Measurements from ENCODE around the gene RGS7. TPM values are rescaled to one million over a fixed set of nuclear protein-coding genes. Genes with fewer than 3 reads are reported as not detected.

Gene RGS7
- total RNA-seq, 1 donor = 0.36 TPM

DNA sequence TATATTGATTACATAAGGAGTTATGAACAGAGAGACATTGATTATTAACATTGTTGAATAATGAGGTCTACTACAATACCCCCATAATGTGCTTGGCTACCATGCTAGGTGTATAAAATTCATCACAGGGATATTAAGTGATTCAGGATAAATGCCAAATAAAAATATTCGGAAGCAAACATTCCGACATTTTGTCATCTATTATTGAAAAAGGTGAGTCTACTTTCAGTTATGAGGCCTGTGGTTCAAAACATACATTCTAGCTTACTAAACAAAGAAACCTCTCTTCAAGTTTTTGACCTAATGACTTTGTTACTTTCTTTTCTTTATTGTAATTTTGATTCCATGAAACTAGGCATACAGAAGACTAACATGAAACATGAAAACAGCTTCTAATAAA is 554.7 kb downstream of the RGS7 start:
- Histone ChIP-seq H3K4me3 (ENCODE audit: insufficient read depth, low read length) (no peak overlapping the region), H3K27ac (ENCODE audit: low read depth, low read length) (peak overlapping the region; percentile 21), H3K27me3 (ENCODE audit: insufficient read depth, low read length) (no peaks in the 10 kb centered on the region), H3K79me2 (ENCODE audit: insufficient read depth, low read length) (no peaks in the 10 kb centered on the region), H4K20me1 (ENCODE audit: insufficient read depth, low read length) (no peaks in the 10 kb centered on the region), H3K4me1 (ENCODE audit: insufficient read depth, low read length) (peaks cover 9% of the 10 kb centered on the region), H3K9me3 (ENCODE audit: low read depth, low read length) (no peaks in the 10 kb centered on the region), H2AFZ (ENCODE audit: low read length) (no peak overlapping the region), H3K4me2 (ENCODE audit: insufficient read depth, low read length) (no peak overlapping the region), H3K36me3 (ENCODE audit: insufficient read depth, low read length) (no peaks in the 10 kb centered on the region)
- TF ChIP-seq, protein P1, sequence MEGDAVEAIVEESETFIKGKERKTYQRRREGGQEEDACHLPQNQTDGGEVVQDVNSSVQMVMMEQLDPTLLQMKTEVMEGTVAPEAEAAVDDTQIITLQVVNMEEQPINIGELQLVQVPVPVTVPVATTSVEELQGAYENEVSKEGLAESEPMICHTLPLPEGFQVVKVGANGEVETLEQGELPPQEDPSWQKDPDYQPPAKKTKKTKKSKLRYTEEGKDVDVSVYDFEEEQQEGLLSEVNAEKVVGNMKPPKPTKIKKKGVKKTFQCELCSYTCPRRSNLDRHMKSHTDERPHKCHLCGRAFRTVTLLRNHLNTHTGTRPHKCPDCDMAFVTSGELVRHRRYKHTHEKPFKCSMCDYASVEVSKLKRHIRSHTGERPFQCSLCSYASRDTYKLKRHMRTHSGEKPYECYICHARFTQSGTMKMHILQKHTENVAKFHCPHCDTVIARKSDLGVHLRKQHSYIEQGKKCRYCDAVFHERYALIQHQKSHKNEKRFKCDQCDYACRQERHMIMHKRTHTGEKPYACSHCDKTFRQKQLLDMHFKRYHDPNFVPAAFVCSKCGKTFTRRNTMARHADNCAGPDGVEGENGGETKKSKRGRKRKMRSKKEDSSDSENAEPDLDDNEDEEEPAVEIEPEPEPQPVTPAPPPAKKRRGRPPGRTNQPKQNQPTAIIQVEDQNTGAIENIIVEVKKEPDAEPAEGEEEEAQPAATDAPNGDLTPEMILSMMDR (IDR thresholded peaks at IDR 0.05; ENCODE audit: extremely low read depth, low read depth, low read length) = no peak
- no peak for DNase-seq (ENCODE audit: insufficient read length, low spot score, missing footprints)

DNA sequence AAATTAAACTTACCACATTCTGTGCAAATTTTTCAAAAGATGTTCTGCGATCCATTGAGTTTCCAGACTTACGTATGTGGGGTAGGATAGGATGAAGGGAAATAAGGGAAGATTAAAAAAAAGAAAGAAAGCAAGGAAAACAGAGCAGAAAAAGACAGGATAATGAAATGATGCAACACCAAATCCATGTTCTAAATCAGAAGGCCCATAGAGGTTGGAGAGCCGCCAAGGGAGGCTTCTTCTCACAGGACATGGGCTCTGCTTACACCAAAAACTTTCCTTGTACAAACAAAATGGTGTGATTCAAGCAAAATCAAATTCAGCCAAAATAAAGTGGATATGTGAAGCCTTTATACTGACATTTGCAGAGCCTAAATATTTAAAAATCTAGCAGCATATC is 555.6 kb downstream of the RGS7 start:
- H3K4me3 ChIP-seq (ENCODE audit: insufficient read depth, low read length) = no peak overlapping the region
- H3K4me1 ChIP-seq (ENCODE audit: insufficient read depth, low read length) = peaks cover 9% of the 10 kb centered on the region
- no peak overlapping the region for H2AFZ ChIP-seq (ENCODE audit: low read length)
- H3K79me2 ChIP-seq (ENCODE audit: insufficient read depth, low read length) = no peaks in the 10 kb centered on the region
- no peak overlapping the region for H3K4me2 ChIP-seq (ENCODE audit: insufficient read depth, low read length)
- H3K36me3 ChIP-seq (ENCODE audit: insufficient read depth, low read length) = no peaks in the 10 kb centered on the region
- TF ChIP-seq, protein P1 (IDR thresholded peaks at IDR 0.05; ENCODE audit: extremely low read depth, low read depth, low read length) = no peak
- no peaks in the 10 kb centered on the region for H3K9me3 ChIP-seq (ENCODE audit: low read depth, low read length)
- no peaks in the 10 kb centered on the region for H4K20me1 ChIP-seq (ENCODE audit: insufficient read depth, low read length)
- no peak overlapping the region for H3K27ac ChIP-seq (ENCODE audit: low read depth, low read length)
- DNase-seq (ENCODE audit: insufficient read length, low spot score, missing footprints) = no peak
- H3K27me3 ChIP-seq (ENCODE audit: insufficient read depth, low read length) = no peaks in the 10 kb centered on the region

DNA sequence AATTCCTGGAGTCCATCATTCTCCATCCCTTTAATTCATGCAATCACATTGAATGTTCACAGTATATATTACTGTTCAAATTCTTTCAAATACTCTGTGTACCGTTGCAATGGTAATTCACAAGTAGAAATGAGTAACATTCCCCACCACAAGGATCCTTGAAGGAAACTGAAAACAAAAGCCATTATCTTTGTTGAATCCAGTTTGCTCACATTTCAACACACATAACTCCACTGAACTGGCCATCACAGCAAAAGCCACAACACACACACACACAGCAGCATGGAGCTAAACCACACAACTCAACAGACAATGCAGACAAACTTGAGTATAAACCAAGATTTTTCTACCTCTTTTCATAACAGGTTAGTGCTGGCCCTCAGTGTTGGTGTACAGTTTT is 556.7 kb downstream of the RGS7 start:
- no peaks in the 10 kb centered on the region for H3K9me3 ChIP-seq (ENCODE audit: low read depth, low read length)
- H3K27me3 ChIP-seq (ENCODE audit: insufficient read depth, low read length) = no peaks in the 10 kb centered on the region
- H3K79me2 ChIP-seq (ENCODE audit: insufficient read depth, low read length) = no peaks in the 10 kb centered on the region
- peaks cover 9% of the 10 kb centered on the region for H3K4me1 ChIP-seq (ENCODE audit: insufficient read depth, low read length)
- H3K4me3 ChIP-seq (ENCODE audit: insufficient read depth, low read length) = no peak overlapping the region
- no peak overlapping the region for H3K27ac ChIP-seq (ENCODE audit: low read depth, low read length)
- no peaks in the 10 kb centered on the region for H3K36me3 ChIP-seq (ENCODE audit: insufficient read depth, low read length)
- H3K4me2 ChIP-seq (ENCODE audit: insufficient read depth, low read length) = no peak overlapping the region
- no peak for DNase-seq (ENCODE audit: insufficient read length, low spot score, missing footprints)
- H2AFZ ChIP-seq (ENCODE audit: low read length) = no peak overlapping the region
- TF ChIP-seq, protein P1 (IDR thresholded peaks at IDR 0.05; ENCODE audit: extremely low read depth, low read depth, low read length) = no peak
- H4K20me1 ChIP-seq (ENCODE audit: insufficient read depth, low read length) = no peaks in the 10 kb centered on the region

DNA sequence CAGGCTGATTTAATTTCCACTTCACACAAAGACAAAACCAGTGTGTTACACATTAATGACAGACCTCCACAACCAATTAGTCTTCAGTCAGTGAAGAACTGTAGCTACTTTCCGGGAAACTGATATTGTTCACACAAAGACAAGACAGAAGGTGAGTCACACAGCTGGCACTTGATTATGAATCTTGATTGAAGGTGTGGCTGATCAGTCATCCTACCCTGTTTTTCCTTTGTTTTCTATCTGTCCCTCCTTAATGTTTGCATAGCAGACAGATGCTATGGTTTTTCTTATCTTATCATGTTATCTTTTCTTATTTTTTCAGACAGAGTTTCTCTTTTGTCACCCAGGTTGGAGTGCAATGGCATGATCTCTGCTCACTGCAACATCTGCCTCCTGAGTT is 560.0 kb downstream of the RGS7 start:
- no peak overlapping the region for H3K4me3 ChIP-seq (ENCODE audit: insufficient read depth, low read length)
- H3K36me3 ChIP-seq (ENCODE audit: insufficient read depth, low read length) = no peaks in the 10 kb centered on the region
- DNase-seq (ENCODE audit: insufficient read length, low spot score, missing footprints) = no peak
- H2AFZ ChIP-seq (ENCODE audit: low read length) = no peak overlapping the region
- no peaks in the 10 kb centered on the region for H3K79me2 ChIP-seq (ENCODE audit: insufficient read depth, low read length)
- no peaks in the 10 kb centered on the region for H3K27me3 ChIP-seq (ENCODE audit: insufficient read depth, low read length)
- H3K9me3 ChIP-seq (ENCODE audit: low read depth, low read length) = no peaks in the 10 kb centered on the region
- H4K20me1 ChIP-seq (ENCODE audit: insufficient read depth, low read length) = no peaks in the 10 kb centered on the region
- TF ChIP-seq, protein P1 (IDR thresholded peaks at IDR 0.05; ENCODE audit: extremely low read depth, low read depth, low read length) = no peak
- no peak overlapping the region for H3K4me2 ChIP-seq (ENCODE audit: insufficient read depth, low read length)
- no peak overlapping the region for H3K27ac ChIP-seq (ENCODE audit: low read depth, low read length)
- no peaks in the 10 kb centered on the region for H3K4me1 ChIP-seq (ENCODE audit: insufficient read depth, low read length)

All from osteoblast (primary cell).